Parathyroid adenoma (tissue), 2 donors: Measurements from ENCODE around the gene NPIPB2.
A peak's percentile ranks its signal among the peaks of the same experiment; 100 is the strongest.

Experiments used
- H2AFZ ChIP-seq: fragments of 300-600 bp; sonication (generic); one replicate; pipeline ENCODE4 v1.7.0; 2017; ENCODE audit warnings: antibody characterized with exemption, mild to moderate bottlenecking
- H3K27ac ChIP-seq: fragments of 300-600 bp; sonication (generic); one replicate; pipeline ENCODE4 v1.7.0; 2017
- H3K27me3 ChIP-seq: fragments of 300-600 bp; sonication (generic); one replicate; pipeline ENCODE4 v1.7.0; 2017; ENCODE audit warnings: low read length; ENCODE audit not compliant: control insufficient read depth, insufficient read depth
- H3K36me3 ChIP-seq: fragments of 300-600 bp; sonication (generic); one replicate; pipeline ENCODE4 v1.7.0; 2017; ENCODE audit warnings: low read length; ENCODE audit not compliant: control insufficient read depth, insufficient read depth
- H3K4me1 ChIP-seq: fragments of 300-600 bp; sonication (generic); one replicate; pipeline ENCODE4 v1.7.0; 2017; ENCODE audit warnings: control low read depth
- H3K4me2 ChIP-seq: fragments of 300-600 bp; sonication (generic); one replicate; pipeline ENCODE4 v1.7.0; 2017; ENCODE audit warnings: low read length
- H3K4me3 ChIP-seq: fragments of 300-600 bp; sonication (generic); one replicate; pipeline ENCODE4 v1.7.0; 2017; ENCODE audit warnings: low read depth, low read length
- H3K79me2 ChIP-seq: fragments of 300-600 bp; sonication (generic); one replicate; pipeline ENCODE4 v1.7.0; 2017; ENCODE audit warnings: control low read depth
- H3K9ac ChIP-seq: fragments of 300-600 bp; sonication (generic); one replicate; pipeline ENCODE4 v1.7.0; 2017; ENCODE audit warnings: mild to moderate bottlenecking
- H3K9me3 ChIP-seq: fragments of 300-600 bp; sonication (generic); one replicate; pipeline ENCODE4 v1.7.0; 2017; ENCODE audit warnings: low read length; ENCODE audit not compliant: control insufficient read depth
- CTCF ChIP-seq: fragments of 300-600 bp; sonication (generic); IDR thresholded peaks from one replicate; pipeline ENCODE4 v1.7.0; 2017; ENCODE audit warnings: antibody characterized with exemption, mild to moderate bottlenecking
- donor health status: primary hyperparathyroidism.

NPIPB2 gene

GRCh38 chr16:11980136-11980844 lies 38.4 kb upstream of the NPIPB2 start:
- peaks cover 76% of the 10 kb centered on the region for H3K79me2 ChIP-seq
- H3K4me1 ChIP-seq: peaks cover 8% of the 10 kb centered on the region
- TF ChIP-seq CTCF: no peak
- no peak overlapping the region for H3K9ac ChIP-seq
- H3K4me3 ChIP-seq: no peak overlapping the region
- no peak overlapping the region for H2AFZ ChIP-seq
- H3K27me3 ChIP-seq: no peaks in the 10 kb centered on the region
- H3K27ac ChIP-seq: no peak overlapping the region
- H3K36me3 ChIP-seq: no peaks in the 10 kb centered on the region
- no peaks in the 10 kb centered on the region for H3K9me3 ChIP-seq
- no peak overlapping the region for H3K4me2 ChIP-seq

- Histone ChIP-seq H3K9ac (no peak overlapping the region), H3K9me3 (no peaks in the 10 kb centered on the region), H3K36me3 (no peaks in the 10 kb centered on the region), H3K4me2 (no peak overlapping the region), H3K4me3 (no peak overlapping the region), H2AFZ (no peak overlapping the region), H3K27me3 (no peaks in the 10 kb centered on the region), H3K4me1 (peaks cover 8% of the 10 kb centered on the region), H3K27ac (no peak overlapping the region), H3K79me2 (peaks cover 67% of the 10 kb centered on the region)
- no peak for TF ChIP-seq CTCF
These were observed 37.3 kb upstream of the NPIPB2 start for GRCh38 chr16:11979013-11979672.

GRCh38 chr16:11978080-11978479 lies 36.2 kb upstream of the NPIPB2 start:
- Histone ChIP-seq H2AFZ (no peak overlapping the region), H3K4me2 (peak overlapping the region; percentile 83), H3K9me3 (no peaks in the 10 kb centered on the region), H3K4me3 (peak overlapping the region; percentile 98), H3K27me3 (no peaks in the 10 kb centered on the region), H3K27ac (peak overlapping the region; percentile 48), H3K79me2 (peaks cover 57% of the 10 kb centered on the region), H3K36me3 (no peaks in the 10 kb centered on the region), H3K9ac (no peak overlapping the region), H3K4me1 (peaks cover 8% of the 10 kb centered on the region)
- TF ChIP-seq CTCF: no peak

DNA sequence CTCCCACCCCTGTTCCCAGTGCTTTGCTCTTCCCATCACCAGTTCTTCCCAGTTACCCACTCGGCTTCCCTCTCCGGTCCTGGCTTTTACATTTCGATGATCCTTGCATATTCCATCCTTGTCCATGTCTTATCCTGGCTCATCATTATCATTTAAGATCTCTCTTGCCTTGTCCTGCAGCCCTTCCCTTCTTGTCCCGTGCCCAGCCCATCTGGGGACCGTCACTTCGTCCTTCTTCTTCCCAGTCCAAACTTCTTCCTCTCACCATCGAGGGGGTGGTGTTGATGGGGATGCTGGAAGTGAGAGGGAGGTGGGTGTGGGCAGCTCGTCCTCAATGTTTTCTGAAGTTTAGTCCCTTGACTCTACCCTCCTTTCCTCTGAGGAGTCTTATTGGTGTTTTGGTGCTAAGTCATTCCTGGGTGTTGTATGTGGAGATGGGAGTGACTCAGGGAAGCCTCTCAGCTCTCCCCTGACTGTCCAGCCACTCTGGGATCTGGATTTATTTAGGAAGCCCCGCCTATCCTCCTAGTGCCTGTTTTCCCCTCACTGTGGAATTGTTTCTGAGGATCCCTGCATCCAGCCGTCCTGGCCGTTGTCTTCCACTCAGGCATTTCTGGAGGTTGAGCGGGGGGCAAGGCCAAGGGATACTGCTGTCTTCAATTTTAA lies 35.7 kb upstream of the NPIPB2 start:
- no peaks in the 10 kb centered on the region for H3K36me3 ChIP-seq
- no peaks in the 10 kb centered on the region for H3K27me3 ChIP-seq
- peak overlapping the region; percentile 83 for H3K4me2 ChIP-seq
- H3K9me3 ChIP-seq: no peaks in the 10 kb centered on the region
- H3K4me1 ChIP-seq: peaks cover 7% of the 10 kb centered on the region
- H3K9ac ChIP-seq: no peak overlapping the region
- peak overlapping the region; percentile 55 for H2AFZ ChIP-seq
- peak overlapping the region; percentile 98 for H3K4me3 ChIP-seq
- peak overlapping the region; percentile 48 for H3K27ac ChIP-seq
- H3K79me2 ChIP-seq: peaks cover 55% of the 10 kb centered on the region
- no peak for TF ChIP-seq CTCF
